Measurements from ENCODE around the gene ASPSCR1. TPM values are rescaled to one million over a fixed set of nuclear protein-coding genes. Genes with fewer than 3 reads are reported as not detected.
A peak's percentile ranks its signal among the peaks of the same experiment; 100 is the strongest.

Gene ASPSCR1
- total RNA-seq, 2 donors from 2014 or later = 17.9 to 57.4 TPM

GRCh38 chr17:82016061-82016874, 38.8 kb downstream of the ASPSCR1 start:
- Histone ChIP-seq H3K4me1 (peaks cover 33% of the 10 kb centered on the region), H3K27ac (no peak overlapping the region), H3K4me3 (no peak overlapping the region), H3K27me3 (no peaks in the 10 kb centered on the region), H3K36me3 (replicated peaks in 1 of 2; ENCODE audit: insufficient read depth in 1 of 2, low read depth in 2 of 2) (no peaks in the 10 kb centered on the region), H3K9me3 (no peaks in the 10 kb centered on the region)
- intact Hi-C loops (cut with DNase I) = no loop called here
- DNase-seq (no peak), ATAC-seq (no peak)
- no peak for TF ChIP-seq CTCF (IDR thresholded peaks at IDR 0.05)
- TF ChIP-seq POLR2A (IDR thresholded peaks at IDR 0.05) = no peak
- 84 to 86% methylated on average over 12 to 25 of the region's 28 CpGs for WGBS, 2 donors

GRCh38 chr17:82016875-82017459, 39.5 kb downstream of the ASPSCR1 start:
- ATAC-seq = no peak
- no peaks in the 10 kb centered on the region for H3K27me3 ChIP-seq
- no peak overlapping the region for H3K4me3 ChIP-seq
- H3K4me1 ChIP-seq = peaks cover 40% of the 10 kb centered on the region
- no peak overlapping the region for H3K27ac ChIP-seq
- no peak for DNase-seq
- intact Hi-C loops (cut with DNase I) = no loop called here
- WGBS, 2 donors = 85 to 87% methylated on average over 7 to 24 of the region's 24 CpGs
- H3K9me3 ChIP-seq = no peaks in the 10 kb centered on the region
- TF ChIP-seq POLR2A (IDR thresholded peaks at IDR 0.05) (no peak), CTCF (IDR thresholded peaks at IDR 0.05) (no peak)
- H3K36me3 ChIP-seq (replicated peaks in 1 of 2; ENCODE audit: insufficient read depth in 1 of 2, low read depth in 2 of 2) = no peaks in the 10 kb centered on the region

- WGBS, 2 donors = 75 to 81% methylated on average over 5 to 10 of the region's 13 CpGs
- ATAC-seq = no peak
- intact Hi-C loops (cut with DNase I) = loop anchor here (2.0 kb wide), 1 partner anchor 55 kb away; no protein-coding TSS in a partner anchor
- no peak overlapping the region for H3K27ac ChIP-seq
- no peaks in the 10 kb centered on the region for H3K27me3 ChIP-seq
- no peak overlapping the region for H3K4me3 ChIP-seq
- H3K36me3 ChIP-seq (replicated peaks in 1 of 2; ENCODE audit: insufficient read depth in 1 of 2, low read depth in 2 of 2) = no peaks in the 10 kb centered on the region
- TF ChIP-seq CTCF (IDR thresholded peaks at IDR 0.05) (no peak), POLR2A (IDR thresholded peaks at IDR 0.05) (no peak)
- no peaks in the 10 kb centered on the region for H3K9me3 ChIP-seq
- peaks cover 45% of the 10 kb centered on the region for H3K4me1 ChIP-seq
- no peak for DNase-seq
Observed at GRCh38 chr17:82017612-82018151, 40.3 kb downstream of the ASPSCR1 start.

- intact Hi-C loops (cut with DNase I) = loop anchor here (2.0 kb wide), 1 partner anchor 56 kb away; no protein-coding TSS in a partner anchor
- Histone ChIP-seq H3K4me3 (no peak overlapping the region), H3K27ac (peak overlapping the region in 2 of 4 donors; percentile 13 to 27), H3K9me3 (no peaks in the 10 kb centered on the region), H3K36me3 (replicated peaks in 1 of 2; ENCODE audit: insufficient read depth in 1 of 2, low read depth in 2 of 2) (no peaks in the 10 kb centered on the region), H3K27me3 (no peaks in the 10 kb centered on the region), H3K4me1 (peaks cover 45% of the 10 kb centered on the region)
- TF ChIP-seq POLR2A (IDR thresholded peaks at IDR 0.05) (no peak), CTCF (IDR thresholded peaks at IDR 0.05) (no peak)
- ATAC-seq (no peak), DNase-seq (peak in 2 of 4 donors; percentile 36 to 42)
- 46 to 55% methylated on average over 13 to 19 of the region's 19 CpGs for WGBS, 2 donors
Observed at GRCh38 chr17:82018152-82018988, 40.9 kb downstream of the ASPSCR1 start.

Measured in body of pancreas (tissue), 4 donors.